Measurements from ENCODE around the gene TMC7. TPM values are rescaled to one million over a fixed set of nuclear protein-coding genes. Genes with fewer than 3 reads are reported as not detected.

TMC7 gene
- total RNA-seq, 6 experiments from 2014 or later: 0.16 to 0.37 (median 0.27) TPM

- Histone ChIP-seq H3K4me1 (no peaks in the 10 kb centered on the region), H3K4me3 (no peak overlapping the region), H3K36me3 (no peaks in the 10 kb centered on the region), H3K27me3 (no peaks in the 10 kb centered on the region), H3K9me3 (no peaks in the 10 kb centered on the region), H3K27ac (no peak overlapping the region)
- WGBS (ENCODE audit: insufficient coverage, low coverage, low lambda C conversion rate, missing lambda C conversion rate): 69% methylated on average over 4 of the region's 4 CpGs
- DNase-seq: no peak
- no peak for TF ChIP-seq POLR2A (IDR thresholded peaks at IDR 0.05)
- TF ChIP-seq, protein P1, sequence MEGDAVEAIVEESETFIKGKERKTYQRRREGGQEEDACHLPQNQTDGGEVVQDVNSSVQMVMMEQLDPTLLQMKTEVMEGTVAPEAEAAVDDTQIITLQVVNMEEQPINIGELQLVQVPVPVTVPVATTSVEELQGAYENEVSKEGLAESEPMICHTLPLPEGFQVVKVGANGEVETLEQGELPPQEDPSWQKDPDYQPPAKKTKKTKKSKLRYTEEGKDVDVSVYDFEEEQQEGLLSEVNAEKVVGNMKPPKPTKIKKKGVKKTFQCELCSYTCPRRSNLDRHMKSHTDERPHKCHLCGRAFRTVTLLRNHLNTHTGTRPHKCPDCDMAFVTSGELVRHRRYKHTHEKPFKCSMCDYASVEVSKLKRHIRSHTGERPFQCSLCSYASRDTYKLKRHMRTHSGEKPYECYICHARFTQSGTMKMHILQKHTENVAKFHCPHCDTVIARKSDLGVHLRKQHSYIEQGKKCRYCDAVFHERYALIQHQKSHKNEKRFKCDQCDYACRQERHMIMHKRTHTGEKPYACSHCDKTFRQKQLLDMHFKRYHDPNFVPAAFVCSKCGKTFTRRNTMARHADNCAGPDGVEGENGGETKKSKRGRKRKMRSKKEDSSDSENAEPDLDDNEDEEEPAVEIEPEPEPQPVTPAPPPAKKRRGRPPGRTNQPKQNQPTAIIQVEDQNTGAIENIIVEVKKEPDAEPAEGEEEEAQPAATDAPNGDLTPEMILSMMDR (IDR thresholded peaks at IDR 0.05): no peak
- no peak for ATAC-seq
- intact Hi-C loops (cut with DNase I): no loop called here
These were observed 48.0 kb downstream of the TMC7 start for GRCh38 chr16:19031738-19032137.

GRCh38 chr16:19033761-19034160 is 50.0 kb downstream of the TMC7 start:
- DNase-seq (no peak), ATAC-seq (no peak)
- 86% methylated on average over 1 of the region's 1 CpG for WGBS (ENCODE audit: insufficient coverage, low coverage, low lambda C conversion rate, missing lambda C conversion rate)
- no peaks in the 10 kb centered on the region for H3K4me1 ChIP-seq
- H3K27me3 ChIP-seq: no peaks in the 10 kb centered on the region
- TF ChIP-seq, protein P1 (IDR thresholded peaks at IDR 0.05): no peak
- TF ChIP-seq POLR2A (IDR thresholded peaks at IDR 0.05): no peak
- H3K9me3 ChIP-seq: no peaks in the 10 kb centered on the region
- no peak overlapping the region for H3K4me3 ChIP-seq
- intact Hi-C loops (cut with DNase I): no loop called here
- H3K27ac ChIP-seq: no peak overlapping the region
- no peaks in the 10 kb centered on the region for H3K36me3 ChIP-seq

- intact Hi-C loops (cut with DNase I): no loop called here
- 92% methylated on average over 2 of the region's 2 CpGs for WGBS (ENCODE audit: insufficient coverage, low coverage, low lambda C conversion rate, missing lambda C conversion rate)
- H3K36me3 ChIP-seq: no peaks in the 10 kb centered on the region
These were observed 56.7 kb downstream of the TMC7 start for GRCh38 chr16:19040400-19040799.

DNA sequence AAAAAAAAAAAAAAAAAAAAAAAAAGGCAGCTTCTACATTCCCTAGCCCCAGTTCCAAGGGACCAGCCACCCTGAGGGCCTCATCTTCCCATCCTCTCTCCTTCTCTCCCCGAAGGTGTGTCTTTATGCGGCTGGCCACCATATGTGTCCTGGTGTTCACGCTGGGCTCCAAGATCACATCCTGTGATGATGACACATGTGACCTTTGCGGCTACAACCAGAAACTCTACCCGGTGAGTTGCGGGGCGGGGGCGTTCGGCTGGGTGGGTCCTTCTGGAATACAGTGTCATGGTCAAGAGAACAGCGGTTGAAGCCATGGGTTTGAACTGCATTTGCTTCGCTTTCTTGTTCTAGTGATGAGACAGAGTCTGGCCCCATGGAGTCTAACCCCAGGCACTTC is 61.0 kb downstream of the TMC7 start:
- intact Hi-C loops (cut with DNase I): no loop called here
- DNase-seq (no peak), ATAC-seq (no peak)
- TF ChIP-seq, protein P1 (IDR thresholded peaks at IDR 0.05): no peak
- TF ChIP-seq POLR2A (IDR thresholded peaks at IDR 0.05): no peak
- Histone ChIP-seq H3K27ac (no peak overlapping the region), H3K27me3 (no peaks in the 10 kb centered on the region), H3K4me3 (no peak overlapping the region), H3K36me3 (no peaks in the 10 kb centered on the region), H3K4me1 (no peaks in the 10 kb centered on the region), H3K9me3 (no peaks in the 10 kb centered on the region)
- WGBS (ENCODE audit: insufficient coverage, low coverage, low lambda C conversion rate, missing lambda C conversion rate): no CpG with 5 or more reads among the region's 11 CpGs

More at GRCh38 chr16:19040400-19040799, 56.7 kb downstream of the TMC7 start:
- Histone ChIP-seq H3K27ac (no peak overlapping the region), H3K9me3 (no peaks in the 10 kb centered on the region), H3K4me3 (no peak overlapping the region), H3K27me3 (no peaks in the 10 kb centered on the region), H3K4me1 (no peaks in the 10 kb centered on the region)
- TF ChIP-seq, protein P1 (IDR thresholded peaks at IDR 0.05): no peak
- TF ChIP-seq POLR2A (IDR thresholded peaks at IDR 0.05): no peak
- no peak for DNase-seq
- ATAC-seq: no peak

GRCh38 chr16:19046062-19046461 is 62.3 kb downstream of the TMC7 start:
- ATAC-seq: no peak
- DNase-seq: no peak
- WGBS (ENCODE audit: insufficient coverage, low coverage, low lambda C conversion rate, missing lambda C conversion rate): 86% methylated on average over 1 of the region's 2 CpGs
- H3K4me3 ChIP-seq: no peak overlapping the region
- no peaks in the 10 kb centered on the region for H3K36me3 ChIP-seq
- no peaks in the 10 kb centered on the region for H3K27me3 ChIP-seq
- TF ChIP-seq, protein P1 (IDR thresholded peaks at IDR 0.05): no peak
- TF ChIP-seq POLR2A (IDR thresholded peaks at IDR 0.05): no peak
- no peaks in the 10 kb centered on the region for H3K9me3 ChIP-seq
- H3K27ac ChIP-seq: no peak overlapping the region
- intact Hi-C loops (cut with DNase I): no loop called here
- no peaks in the 10 kb centered on the region for H3K4me1 ChIP-seq

Data from right lobe of liver (tissue), 6 donors.